Activated CD4-positive, alpha-beta T cell treated with anti-CD3 and anti-CD28 coated beads, Interleukin-2, amount 50 U/mL, for 4 hours (primary cell): ENCODE data around the gene ZYX.
"Not testable (repeated sequence)": the region's sequence is repeated elsewhere in the genome, so short reads cannot be mapped to it uniquely, and the experiment has no call there.

ENCODE experiments used
- DNase-seq, 2 experiments: peaks; one replicate each; pipeline ENCODE4 v3.0.0-alpha.2; 2020

The ZYX gene

DNA sequence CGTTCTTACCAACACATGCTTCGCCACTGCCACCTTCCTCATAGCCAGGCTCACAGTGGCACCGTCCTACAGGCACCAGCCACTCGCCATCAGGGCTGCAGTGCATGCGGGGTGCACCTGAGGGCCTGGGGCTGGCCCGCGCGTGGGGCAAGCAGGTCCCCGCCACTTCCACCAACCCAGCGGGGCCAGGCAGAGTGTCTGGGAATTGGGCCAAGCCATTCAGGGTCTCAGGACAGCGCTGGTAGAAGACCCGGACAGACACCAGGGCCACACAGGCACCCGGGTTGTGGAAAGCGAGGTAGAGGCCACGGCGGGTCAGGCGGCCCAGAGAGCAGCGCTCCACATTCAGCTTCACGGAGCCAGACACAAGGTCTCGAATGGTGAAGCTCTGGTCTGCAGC, 18.5 kb downstream of the ZYX start:
- DNase-seq, result no peak

DNA sequence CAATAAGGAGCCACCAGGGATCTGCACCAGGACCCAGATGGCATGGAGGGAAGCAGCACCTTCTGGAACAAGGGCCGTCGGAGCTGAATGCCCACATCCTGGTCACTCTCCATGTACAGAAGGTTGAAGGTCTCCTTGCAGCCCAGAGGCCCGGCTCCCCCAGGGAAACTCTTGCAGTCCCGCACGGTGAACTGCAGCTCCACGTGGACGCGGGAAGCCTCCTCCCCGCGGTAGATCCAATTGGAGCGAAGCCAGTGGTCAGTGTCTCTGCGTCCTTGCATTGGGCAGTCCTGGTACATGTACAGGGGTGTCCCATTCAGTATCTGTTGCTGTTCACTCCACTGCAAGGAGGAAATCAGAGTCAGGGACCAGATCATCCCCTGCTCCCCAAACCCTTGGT, 20.1 kb downstream of the ZYX start:
- no peak for DNase-seq

DNA sequence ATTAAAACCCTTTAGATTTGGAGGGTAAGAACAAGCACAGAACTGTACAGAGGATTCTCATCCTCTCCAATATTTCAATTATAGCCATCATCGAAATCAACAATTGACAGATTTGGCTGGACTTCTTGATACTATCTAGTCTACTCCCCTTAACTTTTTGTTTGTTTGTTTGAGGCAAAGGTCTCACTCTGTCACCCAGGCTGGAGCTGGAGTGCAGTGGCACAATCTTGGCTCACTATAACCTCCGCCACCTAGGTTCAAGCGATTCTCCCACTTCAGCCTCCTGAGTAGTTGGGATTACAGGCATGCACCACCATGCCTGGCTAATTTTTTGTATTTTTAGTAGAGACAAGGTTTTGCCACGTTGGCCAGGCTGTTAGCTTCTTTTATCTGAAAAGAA, 21.1 kb downstream of the ZYX start:
- not testable (repeated sequence) for DNase-seq

DNA sequence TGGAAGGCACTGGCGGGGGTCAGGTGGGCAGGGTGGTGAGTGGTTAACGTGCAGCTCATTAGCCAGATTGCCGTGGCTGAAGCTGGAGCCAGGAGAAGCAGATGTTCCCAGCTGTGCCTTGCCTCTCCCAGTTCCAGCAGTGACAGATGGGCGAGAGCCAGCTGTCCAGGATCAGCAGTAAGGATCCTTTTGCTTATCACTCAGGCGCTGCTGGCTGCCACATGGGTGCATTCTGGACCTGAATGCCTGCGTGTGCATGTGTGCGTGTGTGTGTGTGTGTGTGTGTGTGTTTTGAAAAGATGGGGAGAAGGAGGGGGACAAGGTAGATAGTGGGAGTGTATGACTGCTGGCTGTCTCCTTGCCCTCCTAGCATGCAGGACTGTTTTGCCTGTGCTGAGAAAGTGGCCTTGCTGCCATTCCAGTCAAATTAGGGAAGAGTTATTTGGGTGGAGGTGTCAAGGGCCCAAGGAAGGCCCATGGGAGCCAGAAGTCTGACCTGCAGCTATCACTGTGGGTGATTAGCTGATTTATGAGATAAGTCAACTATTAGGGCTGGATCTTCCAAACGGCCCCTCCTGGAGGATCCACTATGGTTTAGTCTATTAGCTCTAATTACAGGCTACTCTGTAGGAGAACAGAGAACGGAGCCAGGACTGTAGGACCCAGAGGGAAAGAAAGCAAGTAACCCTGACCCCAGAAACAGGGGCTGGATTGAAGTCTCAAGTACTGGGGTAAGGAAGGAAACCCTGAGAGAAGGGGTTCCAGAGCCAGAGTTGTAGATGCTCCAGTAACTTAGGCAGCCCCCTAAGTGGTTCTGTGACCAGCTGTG, 24.2 kb downstream of the ZYX start:
- DNase-seq, result no peak

DNA sequence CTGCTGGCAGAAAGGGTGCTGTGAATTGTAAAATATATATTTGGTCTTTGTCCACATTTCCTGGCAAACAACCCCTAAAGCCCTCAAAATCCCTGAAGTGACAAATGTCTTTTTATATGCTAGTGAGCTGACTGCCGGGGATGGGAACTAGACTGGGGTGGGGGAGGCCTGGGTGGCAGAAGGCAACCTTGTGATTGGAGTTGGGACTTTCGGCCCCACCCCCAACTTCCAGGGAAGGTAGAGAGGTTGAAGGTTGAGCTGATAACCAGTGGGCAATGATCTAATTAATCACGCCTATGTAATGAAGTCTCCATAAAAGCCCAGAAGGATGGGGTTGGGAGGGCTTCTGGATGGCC, 24.8 kb downstream of the ZYX start:
- no peak for DNase-seq

DNA sequence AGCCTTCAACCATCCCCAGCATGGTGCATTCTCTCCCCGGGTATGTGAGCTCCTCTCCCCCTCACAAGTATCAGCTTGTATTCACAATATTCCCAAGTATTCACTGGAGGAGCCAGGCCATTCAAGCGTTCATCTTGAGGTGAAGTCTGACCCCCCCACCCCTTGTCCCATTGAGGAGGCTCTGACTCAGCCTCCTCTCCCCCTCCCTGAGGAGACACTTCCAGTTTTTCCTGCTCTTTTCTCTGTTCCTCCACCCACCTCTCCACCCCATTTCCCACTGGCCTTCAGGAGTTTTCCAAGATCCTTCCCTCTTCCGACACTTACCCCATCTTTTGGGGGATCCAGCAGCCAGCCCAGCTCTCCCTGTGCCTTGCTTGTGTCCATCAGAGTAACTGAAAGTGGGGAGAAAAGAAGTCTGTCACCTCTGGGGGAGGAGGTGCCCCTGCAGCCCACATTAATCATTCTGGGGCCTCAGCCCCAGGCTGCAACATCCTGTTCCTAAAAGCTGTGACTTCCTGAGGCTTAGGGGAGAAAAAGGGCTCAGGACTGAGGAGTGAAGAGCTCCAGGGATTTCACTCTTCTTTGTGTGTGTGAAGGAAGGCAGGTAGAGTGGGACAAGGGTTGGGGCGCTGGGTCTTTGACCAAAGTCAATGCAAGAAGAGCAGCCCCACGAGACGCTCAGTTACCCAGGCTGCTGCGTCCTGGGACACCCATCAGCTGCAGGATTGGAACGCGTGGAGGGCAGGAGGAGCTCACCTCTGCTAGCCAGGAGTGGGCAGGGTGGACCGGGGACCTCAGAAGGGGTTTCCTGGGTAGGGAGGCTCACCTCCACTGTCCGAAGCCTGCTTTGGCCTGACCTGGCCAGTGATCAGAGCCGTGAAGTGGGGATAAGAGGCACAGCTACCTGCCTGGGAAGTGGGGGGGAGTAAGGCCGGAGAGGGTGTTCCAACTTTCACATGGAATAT, 26.4 kb downstream of the ZYX start:
- DNase-seq, result no peak

DNA sequence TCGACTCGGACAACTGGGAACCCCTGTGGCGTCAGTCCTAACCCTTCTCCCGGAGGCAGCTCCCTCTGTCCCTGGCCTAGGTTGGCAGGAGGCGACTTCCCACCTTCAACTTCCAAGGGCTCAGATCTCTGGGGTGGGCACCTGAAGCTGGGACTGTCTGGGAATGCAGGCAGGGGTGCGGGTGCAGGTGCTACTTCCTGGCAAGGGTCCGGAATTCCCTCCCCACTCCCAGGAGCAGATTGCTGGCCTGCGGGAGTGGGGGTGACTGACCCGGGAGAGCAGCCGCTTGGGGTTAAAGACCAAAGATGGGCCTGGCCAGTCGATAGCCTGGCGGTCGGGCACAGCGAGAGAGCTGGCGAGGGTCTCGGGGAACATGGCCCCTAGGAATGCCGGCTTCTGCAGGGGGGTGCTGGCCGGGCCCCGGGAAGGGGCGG, 27.1 kb downstream of the ZYX start:
- DNase-seq, result no peak

GRCh38 chr7:143408686-143409561, 27.8 kb downstream of the ZYX start, which contains the start of gene EPHA1:
Gene EPHA1, minus strand, starts transcription at chr7:143408856. Its CDS starts 51 bp downstream, at chr7:143408805.
- peak; percentile 43 to 52 for DNase-seq

- no peak for DNase-seq
Measured at GRCh38 chr7:143410521-143411004, 29.4 kb downstream of the ZYX start.

DNA sequence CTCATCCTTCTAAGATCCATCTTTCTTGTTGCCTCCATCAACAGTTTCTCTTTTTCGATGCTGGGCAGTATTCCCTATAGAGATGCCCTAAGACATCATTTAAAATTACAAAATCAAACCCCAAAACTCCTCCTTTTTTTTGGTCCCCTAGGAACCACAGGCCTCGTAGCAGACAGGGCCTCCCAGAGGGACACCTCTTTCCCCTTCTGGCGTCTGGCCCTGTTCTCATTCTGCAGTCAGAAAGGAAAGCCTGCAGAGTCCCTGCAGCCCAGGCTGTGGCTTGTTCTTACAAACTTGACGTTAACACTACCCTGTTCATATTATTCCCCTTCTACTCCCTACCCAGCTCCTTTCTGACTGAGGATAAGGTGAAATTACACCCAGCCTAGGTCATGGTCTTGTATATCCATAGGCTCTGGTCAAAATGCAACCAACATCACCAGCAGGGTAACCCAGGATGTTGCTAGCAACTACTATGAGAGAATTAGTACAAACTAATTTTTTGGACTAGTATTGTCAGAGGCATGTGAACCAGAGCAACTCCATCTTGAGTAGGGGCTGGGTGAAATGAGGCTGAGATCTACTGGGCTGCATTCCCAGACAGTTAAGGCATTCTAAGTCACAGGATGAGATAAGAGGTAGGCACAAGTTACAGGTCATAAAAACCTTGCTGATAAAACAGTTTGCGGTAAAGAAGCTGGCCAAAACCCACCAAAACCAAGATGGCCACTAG, 31.0 kb downstream of the ZYX start:
- DNase-seq, result no peak

DNA sequence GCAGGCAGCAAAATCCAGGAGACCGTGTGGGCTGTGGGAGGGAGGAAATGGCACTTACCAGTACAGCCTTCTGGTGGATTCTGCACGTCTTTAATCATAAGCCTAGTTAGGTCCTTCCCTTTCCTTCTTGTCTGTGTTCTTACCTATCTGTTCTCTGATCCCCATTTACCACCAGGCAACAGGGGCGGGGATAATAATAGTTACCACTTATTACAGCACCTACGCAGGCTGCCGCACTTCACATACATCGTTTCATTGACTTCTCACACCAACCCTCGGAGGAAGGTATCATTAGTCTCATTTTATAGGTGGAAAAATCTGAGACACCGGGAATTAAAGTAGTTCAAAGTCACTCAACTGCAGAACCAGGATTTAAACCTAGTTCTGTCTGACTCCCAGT, 32.0 kb downstream of the ZYX start:
- no peak for DNase-seq

GRCh38 chr7:143415209-143415608, 34.1 kb downstream of the ZYX start:
- not testable (repeated sequence) for DNase-seq

GRCh38 chr7:143415742-143416397, 34.7 kb downstream of the ZYX start:
- no peak for DNase-seq

- DNase-seq, result no peak
Measured at GRCh38 chr7:143416565-143417149, 35.5 kb downstream of the ZYX start.

DNA sequence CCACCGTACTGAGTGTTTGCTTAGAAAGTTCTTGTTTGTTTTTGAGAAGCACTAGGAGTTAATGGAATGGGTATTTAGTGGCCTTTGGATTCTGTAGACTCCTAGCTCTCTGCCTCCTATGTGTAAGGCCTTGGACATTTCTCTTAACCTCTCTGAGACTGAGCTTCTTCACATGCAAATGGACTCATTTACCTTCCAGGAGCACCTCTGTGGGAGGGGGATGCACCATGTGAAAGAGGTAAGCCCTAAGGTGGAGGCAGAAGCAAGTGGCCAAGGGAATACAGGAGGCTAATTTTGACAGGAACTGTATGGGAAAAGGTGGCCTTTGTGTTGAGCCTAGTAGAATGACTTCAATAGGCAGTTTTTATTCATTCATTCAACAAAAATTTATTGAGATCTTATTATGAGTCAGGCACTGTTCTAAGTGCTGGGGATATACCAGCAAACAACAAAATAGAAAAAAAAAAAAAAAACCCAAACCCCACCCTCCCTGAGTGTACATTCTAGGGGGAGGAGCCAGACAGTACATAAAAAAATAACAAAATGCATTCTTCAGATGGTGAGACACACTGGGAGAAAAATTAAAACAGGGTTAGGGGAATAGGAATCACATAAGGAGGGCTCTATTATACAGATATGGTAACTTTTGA, 36.7 kb downstream of the ZYX start:
- no peak for DNase-seq

GRCh38 chr7:143418681-143419458, 37.7 kb downstream of the ZYX start:
- no peak for DNase-seq

- no peak for DNase-seq
Measured at GRCh38 chr7:143419880-143420279, 38.7 kb downstream of the ZYX start.

DNA sequence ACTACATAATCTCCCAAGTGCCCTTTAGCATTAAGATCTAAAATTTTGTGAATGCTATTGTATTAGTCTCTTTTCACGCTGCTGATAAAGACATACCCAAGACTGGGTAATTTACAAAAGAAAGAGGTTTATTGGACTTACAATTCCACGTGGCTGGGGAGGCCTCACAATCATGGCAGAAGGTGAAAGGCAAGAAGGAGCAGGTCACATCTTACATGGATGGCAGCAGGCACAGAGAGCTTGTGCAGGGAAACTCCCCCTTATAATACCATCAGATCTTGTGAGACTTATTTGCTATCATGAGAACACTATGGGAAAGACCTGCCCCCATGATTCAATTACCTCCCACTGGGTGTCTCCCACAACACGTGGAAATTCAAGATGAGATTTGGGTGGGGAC, 39.5 kb downstream of the ZYX start:
- not testable (repeated sequence) for DNase-seq

DNA sequence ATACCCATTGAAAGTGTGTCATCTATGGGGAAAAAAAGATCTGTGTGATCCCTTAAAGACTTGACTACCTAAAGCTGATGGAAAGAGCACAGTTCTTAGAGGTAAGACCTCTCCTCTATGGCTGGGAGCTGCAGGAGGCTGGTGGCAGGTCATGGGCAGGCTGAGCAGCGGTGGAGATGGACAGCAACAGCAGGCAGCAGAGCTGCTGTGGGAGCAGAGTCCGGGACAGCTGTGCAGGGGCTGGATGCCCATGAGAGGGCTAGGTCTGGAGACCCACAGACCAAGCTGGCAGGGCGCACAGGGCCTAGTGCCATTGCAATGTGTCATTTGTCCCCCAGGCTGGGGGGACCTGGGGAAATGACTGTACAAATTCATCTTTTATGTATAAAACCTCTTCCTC, 40.9 kb downstream of the ZYX start:
- no peak for DNase-seq

DNA sequence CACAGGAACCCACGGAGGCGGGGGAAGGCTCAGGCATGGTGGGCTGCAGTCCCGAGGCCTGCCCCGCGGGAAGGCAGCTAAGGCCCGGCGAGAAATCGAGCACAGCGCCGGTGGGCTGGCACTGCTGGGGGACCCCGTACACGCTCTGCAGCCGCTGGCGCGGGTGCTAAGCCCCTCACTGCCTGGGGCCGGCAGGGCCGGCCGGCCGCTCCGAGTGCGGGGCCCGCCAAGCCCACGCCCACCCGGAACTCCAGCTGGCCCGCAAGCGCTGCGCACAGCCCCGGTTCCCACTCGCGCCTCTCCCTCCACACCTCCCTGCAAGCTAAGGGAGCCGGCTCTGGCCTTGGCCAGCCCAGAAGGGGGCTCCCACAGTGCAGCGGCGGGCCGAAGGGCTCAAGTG, 43.3 kb downstream of the ZYX start:
- DNase-seq, result not testable (repeated sequence)
